Embryonic facial prominence (tissue), 1 donor: ENCODE results near the gene COL4A2.

ENCODE experiments used
- DNase-seq: peaks from one replicate; pipeline ENCODE4 v3.0.0-alpha.2; 2016; ENCODE audit errors: extremely low spot score

The COL4A2 gene

DNA sequence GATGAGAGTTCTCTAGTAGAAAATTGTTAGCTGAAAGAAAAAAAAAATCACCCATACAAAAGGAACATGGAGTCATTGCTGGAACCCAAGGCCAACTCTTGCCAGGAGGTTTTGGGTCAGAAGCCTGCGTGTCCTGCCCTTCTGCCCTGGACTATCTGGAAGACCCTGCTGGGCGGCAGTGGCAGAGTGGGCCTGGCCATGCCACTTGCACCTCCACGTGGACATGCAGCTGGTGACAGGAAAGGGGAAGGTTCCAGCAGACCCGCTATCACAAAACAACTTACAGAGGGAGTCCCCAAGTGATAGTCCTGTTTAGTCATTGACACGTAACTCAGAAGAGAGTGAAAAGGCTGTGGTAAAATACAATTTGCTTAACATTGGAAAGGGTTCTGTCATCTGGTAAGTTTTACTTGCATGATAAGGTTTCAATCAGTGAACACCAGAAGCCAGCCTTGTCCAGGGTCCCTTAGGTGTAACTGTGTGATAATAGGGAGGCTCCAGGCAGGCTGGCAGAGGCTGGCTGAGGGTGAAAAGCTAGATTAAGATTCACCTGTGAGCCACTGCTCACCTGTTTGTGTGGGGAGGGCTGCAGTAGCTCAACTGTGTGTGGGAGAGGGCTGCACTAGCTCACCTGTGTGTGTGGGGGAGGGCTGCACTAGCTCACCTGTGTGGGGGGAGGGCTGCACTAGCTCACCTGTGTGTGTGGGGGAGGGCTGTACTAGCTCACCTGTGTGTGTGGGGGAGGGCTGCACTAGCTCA is 47.8 kb downstream of the COL4A2 start:
- DNase-seq: no peak

DNA sequence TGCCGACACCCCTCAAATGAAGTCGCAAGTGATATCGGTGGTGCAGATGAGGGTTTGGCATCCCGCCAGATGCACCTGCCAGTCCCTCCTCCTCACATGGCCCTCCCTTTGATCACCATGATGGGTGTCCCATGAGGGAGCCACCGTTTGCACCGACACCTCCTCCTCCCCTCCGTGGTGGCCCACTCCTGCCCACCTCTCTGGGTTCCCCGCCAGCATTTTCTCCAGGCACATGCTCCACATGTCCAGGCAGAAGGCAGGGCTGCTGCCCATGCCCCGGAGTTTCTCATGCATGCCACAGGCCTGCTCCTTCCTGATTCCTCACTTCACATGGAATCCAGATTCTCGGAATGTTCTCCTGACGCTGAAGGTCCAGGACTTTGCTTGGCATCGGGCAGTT is 49.3 kb downstream of the COL4A2 start:
- no peak for DNase-seq

DNA sequence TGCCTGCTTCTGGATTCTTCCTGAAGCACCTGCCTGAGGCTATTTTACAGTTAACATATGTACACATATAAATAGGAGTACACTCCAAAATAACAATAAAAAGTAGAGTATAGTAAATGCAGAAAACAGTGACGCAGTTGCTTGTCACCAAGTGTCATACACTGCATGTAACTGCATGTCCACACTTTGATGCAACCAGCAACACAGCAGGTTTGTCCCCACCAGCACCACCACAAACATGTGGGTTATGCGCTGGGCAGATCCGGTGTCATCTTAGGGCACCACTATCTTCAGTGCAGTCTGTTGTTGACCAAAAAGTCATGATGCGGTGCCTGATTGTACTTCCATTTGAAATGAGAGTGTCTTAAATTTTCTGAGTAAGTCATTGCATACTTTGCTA is 51.3 kb downstream of the COL4A2 start:
- no peak for DNase-seq

DNA sequence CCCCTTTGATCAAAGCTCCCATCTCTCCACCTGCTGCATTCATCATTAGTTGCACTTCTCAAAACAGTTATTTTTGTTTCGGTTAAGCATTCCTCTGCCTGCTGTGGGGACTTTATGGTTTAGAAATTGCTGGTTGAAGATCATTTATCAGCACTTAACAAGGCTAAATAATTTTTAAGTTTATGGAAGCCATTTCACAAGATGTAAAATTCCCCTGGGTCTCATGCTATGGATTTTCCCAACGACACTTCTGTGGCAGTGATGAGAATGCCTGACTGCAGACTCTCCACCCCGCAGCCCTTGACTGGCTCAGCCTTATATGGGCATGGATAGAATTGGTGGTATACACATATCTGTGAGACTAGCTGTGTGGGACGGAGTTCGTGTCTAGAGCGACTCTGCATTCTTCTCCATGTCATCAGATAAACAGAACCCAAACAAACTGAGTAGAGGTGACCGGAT is 52.8 kb downstream of the COL4A2 start:
- DNase-seq: peak; percentile 34

DNA sequence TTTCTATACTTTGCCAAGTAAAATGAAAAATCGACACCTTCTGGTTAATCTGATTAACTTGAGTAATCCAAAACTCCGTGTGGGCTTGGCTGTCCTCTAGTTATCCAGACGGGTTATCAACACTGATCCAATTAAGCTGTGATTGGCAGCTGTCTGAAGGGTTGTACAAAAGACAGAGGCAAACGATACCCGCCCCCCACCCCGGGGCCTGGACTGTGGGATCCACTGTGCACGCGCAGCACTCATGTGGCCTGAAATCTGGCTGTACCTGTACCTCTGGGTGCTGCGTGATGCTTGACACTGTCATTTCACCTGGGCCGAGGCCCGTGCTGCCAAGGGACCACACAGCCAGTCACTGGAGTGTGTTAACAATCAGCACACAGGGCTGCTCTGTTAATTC is 53.5 kb downstream of the COL4A2 start:
- DNase-seq: no peak

DNA sequence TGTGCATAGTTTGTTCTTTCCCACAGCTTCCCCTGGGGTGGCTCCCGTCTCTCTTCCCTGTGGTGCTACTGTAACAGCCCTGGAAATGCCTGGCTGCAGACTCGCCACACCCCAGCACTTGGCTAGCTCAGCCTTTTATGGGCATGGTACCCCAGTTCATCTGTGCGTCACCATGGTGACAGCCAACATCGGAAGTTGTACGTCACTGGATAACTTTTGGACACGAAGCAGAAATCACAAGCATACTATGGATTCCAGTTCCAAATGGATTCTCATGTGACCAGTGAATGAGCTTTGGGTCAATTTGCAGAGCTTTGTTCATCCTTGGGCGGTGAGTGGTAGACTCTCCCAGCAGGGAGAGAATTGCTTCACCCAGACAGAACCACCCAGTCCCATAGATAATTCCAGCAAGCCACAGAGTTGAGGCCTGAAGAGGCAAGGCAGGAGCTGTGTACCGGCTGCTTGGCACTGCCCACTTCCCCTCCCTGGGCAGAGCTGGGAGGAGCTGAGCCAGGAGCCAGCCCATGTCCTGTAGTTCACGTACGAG is 54.4 kb downstream of the COL4A2 start:
- DNase-seq: no peak

DNA sequence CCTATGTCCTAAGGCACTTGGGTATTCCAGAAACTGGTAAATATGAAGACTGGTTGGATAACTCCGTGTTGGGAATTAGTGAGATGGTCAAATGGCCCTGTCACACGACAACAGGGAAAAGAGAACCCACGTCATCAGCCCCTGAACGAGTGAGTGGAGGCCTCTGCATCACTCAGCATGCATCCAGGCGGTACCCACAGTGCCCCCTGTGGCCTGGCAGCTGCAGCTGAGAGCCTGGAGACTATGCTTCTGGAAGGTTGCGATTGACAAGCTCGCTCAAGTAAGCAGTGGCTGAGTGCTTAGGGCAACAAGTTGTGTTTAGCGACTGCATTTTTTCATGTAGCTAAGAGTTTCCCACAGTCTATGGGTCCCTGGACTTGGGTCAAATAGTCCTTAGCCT is 55.9 kb downstream of the COL4A2 start:
- DNase-seq: no peak

DNA sequence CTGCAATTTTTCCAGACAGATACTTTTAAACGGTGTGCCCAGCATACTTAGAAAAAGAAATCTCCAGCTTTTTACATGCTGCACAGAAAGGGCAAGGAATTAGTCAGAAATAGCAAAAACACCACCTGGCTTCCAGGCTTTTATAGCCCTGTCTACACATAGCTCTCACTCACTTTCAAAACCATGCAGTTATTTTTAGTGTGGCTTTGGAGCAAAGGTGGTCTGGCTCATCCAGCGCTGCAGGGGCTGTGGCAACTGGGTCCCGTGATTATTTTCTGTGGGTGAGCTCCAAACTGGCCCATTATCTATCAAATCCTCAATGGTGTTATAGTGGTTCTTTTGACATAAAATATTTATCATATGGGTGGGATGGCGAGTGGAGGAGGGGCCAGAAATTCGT is 57.0 kb downstream of the COL4A2 start:
- DNase-seq: no peak

DNA sequence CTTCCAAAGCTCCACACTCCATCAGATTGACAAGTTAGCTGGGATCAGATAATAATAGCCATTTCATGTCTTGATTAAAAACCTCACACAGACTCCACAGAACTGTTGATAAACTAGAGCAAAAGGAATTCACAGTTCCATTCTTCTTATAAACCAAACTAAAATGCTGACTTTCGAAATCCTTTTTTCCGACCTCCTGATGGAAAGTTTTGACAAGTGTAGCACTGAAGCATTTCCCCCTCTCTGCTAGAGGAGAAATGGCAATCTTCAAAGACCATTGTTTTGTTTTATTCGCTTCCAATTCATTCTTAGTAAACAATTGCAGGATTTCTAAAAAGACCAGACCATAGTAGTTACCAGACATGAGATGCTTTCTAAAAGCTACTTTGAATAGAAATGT is 58.8 kb downstream of the COL4A2 start:
- no peak for DNase-seq

DNA sequence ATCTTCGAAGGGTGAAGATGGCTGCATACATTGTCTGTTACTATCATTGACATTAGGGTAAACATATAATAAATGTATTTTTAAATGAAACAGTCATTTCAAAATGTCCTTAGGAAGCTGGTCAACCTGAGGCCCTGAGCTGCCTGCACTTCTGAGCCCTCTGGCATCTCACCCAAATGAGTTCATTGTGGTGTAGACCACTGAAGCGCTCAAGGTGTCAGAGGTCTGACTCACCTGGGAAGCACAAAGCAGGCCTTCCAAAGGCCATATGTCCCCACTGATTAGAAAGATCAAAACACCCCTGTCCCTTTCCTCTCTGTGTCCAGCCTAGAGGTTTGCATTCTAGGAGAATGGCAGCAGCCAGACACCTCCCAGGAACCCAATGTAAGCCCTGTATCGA is 59.6 kb downstream of the COL4A2 start:
- no peak for DNase-seq

DNA sequence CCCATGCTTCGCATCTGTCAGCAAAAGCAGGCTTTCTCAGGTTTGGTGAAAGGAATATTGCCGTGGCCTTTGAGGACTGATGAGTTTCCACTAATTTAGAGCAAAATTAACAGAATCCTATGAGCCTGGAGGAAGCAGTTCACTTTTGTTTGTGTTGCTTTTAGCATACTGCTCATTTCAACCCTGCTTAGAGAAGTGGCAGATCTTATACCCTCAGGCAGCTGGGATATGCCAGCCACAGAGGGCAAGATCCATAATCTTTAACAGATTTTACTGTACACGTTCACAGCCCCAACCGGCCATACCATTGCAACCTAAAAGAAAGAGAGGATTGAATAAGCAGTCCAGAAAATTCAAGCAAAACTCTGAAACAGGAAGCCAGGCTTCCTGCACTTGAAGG is 60.5 kb downstream of the COL4A2 start:
- DNase-seq: no peak

DNA sequence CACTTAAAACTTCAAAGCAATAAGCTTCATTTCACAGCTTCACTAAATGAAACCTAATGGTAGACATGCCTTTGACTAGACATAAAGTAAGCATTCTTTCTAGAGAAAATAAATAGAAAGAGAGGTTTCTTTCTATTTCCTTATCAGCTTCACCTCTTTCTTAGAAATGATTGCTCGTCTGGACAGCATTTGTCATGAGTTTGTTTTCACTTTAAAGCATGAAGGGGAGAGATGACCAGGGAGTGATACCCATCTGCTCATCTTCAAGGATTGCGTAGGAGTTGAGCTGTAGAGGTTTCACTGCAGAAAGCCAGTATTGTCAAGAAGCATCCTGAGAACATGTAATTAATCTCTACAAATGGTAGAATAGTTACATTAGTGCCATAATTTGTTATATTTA is 61.3 kb downstream of the COL4A2 start:
- DNase-seq: no peak

DNA sequence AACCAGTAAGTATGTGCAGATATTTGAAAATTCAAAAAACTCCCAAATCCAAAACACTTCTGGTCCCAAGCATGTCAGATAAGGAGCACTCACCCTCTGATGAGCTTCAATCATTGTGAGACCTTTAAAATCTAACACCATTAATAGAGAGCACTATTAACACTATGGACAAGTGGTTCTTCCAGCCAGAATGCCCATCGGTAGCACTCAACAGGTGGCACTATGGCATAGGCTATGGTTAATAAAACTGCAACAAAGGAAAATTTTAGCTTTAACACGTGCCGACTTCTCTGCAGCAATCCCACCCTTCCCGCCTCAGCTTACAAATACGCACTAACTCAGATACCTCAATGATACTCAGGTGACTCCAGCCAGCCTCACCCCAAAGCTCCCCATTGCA is 62.3 kb downstream of the COL4A2 start:
- DNase-seq: no peak

DNA sequence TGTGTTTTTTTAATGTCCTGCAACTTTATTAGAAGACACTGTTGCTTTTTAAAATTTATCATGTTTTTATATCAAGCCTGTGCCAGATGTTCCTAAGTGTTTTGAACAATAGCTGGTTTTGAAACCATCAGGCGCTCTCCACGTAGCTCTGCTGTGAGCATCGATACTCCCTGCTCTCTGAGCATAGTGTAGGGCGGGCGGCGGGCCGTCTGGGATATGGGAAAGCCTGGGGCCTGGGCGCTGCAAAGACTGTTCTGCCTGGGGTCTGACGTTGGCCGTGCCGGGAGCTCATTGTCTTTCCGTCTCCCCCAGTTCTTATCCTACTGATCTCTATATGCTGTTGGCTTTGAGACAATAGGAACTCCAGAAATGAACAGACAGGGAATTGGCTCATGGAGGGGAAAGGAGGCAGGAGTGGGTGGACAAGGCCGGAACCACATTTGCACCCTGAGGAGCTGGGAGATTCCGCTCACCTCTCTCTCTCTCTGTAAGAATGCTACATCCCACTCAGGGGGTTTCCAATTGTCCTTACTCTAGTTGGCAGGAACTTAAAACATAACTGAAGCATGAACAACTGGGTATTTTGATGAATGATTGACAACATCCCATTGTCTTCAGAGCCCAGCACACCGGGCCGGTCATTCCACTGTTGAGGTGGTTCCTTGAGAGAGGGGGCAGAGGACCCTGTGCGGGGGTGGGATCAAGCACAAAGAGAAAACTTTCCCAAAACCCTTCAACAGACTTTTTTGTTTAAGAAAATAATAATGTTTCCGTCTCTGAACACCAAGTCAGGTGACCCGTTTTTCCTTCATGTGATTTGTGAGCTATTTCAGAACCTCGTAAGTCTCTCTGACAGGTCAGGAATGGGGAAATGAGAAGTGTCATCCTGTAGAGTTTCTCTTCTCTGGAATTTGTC is 64.7 kb downstream of the COL4A2 start:
- no peak for DNase-seq

DNA sequence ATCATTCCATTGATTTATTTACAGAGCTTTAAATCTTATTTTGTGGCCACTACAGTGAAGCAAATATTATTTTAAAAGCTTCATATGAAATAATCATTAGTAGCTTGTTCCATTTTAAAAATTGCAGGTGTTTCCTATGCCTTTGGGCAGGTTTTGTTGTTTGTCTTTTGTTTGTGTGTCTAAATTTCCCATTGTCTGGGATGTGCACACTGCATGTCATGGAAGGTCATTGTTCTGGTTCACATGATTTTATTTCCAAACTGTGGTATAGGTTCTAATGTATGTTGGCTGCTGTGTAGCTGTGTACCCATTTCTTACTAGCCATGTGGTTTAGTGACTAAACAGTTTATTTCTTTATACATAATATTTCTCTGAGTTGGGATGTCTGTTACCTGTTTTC is 65.6 kb downstream of the COL4A2 start:
- no peak for DNase-seq

DNA sequence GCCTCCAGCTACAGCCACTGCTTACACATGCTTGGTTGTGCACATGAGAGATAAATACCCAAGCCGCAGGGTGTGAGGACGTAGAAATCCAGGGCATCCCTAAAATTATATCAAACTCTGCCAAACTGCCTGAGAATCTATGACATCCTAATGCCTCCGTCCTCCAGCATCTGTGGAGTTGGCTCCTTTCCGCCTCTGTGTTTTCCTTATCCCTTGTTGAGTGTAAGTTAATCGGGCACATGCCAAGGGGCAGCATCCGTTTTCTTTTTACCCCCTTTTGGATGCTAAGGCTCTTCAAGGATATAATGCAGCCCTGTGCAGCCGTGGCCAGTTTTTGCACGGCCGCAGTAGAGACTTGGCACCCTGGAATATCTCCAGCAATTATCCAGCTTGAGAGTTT is 66.5 kb downstream of the COL4A2 start:
- no peak for DNase-seq

DNA sequence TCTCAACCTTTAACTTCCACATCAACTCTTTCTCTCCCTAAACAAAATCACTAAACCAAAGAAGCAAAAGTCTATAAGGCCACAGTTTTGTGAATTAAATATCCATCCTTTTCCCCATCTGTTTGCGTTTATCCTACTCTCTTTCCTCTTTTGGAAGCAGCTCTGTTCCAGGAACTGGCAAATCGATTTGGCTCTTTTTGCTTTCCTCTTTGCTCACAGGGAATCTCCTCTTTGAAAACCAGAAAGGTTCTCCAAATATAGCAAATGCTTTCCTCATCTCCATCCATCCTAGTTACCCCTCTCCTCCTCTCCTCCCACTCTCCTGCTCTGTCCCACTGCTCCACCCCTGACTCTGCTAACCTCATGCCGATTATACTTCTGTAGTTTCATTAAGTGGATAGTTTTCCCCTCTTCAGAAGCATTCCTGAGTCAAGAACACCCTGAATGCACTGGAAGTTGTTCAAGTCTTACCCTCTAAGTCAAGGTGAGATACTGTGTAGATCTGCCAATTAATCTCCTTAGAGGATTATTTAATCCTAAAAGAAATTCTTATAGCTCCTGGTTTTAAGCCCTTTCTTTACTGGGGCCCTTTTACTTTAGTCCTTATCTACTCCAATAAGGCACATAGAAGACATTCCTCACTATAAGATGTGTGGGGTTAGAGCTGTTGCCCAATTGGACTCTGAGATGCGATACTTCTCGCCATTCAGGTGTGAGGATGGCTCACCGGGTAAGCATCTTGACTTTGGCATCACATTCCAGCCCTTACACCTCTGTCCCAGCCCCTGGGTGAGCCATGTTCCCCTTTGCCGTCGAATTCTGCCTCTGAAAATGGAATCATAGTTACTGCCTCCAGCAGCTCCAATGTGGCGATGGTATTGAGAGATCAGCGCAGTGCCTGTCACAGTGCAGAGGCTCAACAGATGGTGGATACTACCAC is 67.6 kb downstream of the COL4A2 start:
- DNase-seq: no peak

DNA sequence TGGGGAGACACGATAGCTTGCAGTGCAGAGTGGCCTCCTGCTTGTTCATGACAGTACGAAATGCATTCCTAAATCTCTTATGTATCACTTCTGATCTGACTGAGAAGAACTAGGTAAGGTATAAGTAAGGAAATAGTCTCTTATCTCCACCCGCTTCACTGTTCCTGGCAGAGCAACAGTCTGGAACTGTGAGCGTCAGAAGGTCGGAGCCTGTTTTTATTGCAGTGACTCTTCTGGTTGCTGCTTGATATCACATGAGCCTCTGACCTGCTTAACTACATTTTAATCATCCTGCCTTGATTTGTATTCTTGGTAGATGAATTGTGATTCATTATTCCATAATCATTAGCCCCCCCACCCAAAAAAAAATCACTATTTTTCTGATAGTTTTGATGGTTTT is 69.0 kb downstream of the COL4A2 start:
- DNase-seq: no peak

DNA sequence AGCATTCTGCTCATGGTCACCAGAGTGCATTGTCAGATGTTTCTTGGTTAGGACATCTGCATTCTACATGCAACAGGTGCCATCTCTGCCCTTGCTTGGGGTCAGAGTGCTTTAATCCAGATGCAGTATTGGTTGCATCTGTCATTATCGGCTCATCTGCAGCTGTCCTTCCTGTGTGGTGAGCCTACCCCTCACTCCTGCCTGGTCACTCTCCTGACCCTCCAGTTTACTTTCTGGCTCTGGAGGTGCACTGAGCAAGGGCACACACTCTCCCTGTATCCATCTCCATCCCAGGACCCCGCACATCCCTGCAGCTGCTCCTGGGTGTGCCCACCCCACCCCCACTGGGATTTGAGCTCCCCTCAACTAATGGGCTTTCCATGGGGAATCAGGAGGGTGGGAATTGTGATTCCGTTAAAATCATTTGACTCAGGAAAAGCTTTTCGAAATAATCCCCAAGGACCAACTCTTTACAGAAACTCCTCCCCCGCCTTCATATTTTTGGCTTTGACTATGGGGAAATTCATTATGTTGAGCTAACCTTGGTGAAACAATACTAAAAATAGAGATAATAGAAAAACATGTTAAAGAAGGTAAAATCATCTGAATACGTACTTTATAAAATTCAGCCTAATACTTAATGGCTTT is 70.2 kb downstream of the COL4A2 start:
- no peak for DNase-seq

DNA sequence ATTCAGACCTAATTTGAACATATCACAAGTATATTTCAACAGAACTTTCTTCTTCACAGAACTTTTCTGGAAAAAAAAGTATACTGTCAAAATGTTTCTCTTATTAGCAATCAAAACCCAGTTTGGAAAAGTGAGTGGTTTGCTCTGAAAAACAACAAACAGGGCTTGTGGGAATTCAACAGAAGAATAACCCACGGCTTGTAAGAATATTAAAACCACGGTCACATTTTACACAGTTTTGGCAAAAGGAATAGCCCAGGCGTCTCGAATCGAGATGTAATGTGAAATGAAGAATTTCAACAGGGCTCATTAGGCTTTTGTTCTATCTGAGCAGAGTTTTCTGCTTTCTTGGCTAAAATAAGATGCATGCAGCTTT is 70.7 kb downstream of the COL4A2 start:
- no peak for DNase-seq

DNA sequence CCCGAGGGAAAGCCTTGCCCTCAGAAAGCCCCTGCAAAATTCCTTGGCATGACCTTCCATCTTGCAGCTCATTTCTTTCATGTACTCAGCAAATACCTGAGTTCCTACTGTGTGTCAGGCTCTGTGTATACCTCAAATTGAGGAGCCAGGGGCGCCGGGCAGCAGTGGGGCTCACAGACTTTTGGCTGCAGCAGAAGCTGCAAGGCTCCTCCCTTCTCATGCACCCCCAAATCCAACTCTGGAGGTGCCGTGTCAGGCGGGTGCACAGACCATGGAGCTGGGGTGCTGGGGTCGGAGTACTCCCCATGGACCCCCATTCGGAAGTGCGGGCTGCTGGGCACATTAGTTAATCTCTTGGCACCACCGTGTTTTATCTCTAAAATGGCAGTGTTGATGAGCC is 72.3 kb downstream of the COL4A2 start:
- DNase-seq: no peak
